GM18519 (cell line): ENCODE measurements around the gene CARMIL1.

Experiments
- ATAC-seq: cut with Tn5 transposase; IDR thresholded peaks from one replicate; pipeline ENCODE4 v1.9.1; 2021; ENCODE audit warnings: mild to moderate bottlenecking, moderate library complexity; ENCODE audit not compliant: unreplicated experiment, low FRiP score

CARMIL1 gene

DNA sequence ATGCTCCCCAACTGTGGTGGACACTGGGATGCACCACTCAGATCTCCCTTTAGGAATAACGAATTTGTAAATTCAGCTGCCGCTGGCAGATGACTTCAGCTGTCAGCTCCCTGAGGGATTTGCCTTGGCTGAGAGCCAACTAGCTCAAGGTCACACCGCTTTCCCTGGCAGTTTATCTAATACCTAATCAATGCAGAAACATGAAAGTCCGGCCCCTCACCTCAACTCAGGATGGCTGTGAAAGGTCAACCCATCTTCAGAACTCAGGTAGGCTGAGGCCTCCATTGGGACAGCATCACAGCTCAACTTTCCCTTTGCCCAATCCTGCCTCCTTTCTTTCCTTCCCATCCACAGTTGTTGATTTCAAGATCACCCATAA, 350.0 kb downstream of the CARMIL1 start:
- no peak for ATAC-seq

DNA sequence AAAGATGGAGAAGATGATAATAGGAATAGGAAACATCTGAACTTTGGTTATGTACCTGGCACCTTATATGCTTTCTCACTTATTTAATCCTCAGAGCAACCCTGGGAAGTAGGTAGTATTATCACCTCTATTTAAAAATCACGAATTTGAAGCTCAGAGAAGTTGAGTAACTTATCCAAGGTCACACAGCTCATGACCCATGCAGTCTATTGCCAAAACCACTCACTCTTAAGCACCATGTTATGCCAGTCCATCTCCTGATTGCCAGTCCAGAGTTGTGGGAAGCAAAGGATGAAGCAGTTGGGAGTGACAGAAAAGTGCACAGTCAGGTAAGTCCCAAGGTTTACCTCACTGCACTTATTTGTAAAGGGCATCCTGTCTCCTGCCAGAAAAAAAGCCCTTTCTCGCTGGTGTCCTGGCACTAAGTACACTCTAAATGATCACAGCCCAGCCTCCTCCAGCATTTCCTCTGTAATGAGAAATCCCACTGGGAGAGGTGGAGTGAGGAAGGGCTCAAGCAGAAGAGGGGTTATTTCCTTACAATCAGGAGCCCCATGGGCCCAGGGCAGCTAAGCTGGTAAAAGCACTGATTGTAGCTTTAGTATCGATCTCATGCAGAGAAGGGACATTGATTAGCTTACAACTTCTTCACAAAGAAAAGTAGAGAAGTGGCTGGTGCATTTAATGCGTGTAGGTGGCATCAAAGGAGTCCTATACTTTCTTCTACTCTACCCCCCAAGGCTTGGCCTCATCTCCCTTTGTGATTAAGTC, 351.5 kb downstream of the CARMIL1 start:
- ATAC-seq, result no peak

DNA sequence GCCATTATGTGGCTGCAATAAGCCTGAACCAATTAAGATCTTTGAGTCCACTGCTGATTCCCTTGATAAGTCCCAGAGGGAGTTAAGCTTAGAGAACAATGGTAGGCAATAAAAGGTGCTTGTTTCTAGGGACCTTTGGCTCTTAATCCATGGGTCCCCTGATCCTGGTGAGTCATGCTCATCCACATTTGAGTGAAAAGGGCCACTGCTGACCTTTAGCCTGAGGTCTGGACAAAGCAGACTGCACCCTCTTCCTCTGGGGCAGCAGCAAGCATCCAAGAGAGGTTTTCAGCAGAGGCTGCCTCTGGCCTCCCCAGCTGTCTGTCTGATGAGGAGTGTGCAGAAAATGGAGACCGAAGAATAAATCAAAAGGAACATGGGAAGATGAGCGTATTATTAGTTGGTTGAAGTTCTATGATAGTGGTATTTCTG, 356.7 kb downstream of the CARMIL1 start:
- ATAC-seq, result no peak

DNA sequence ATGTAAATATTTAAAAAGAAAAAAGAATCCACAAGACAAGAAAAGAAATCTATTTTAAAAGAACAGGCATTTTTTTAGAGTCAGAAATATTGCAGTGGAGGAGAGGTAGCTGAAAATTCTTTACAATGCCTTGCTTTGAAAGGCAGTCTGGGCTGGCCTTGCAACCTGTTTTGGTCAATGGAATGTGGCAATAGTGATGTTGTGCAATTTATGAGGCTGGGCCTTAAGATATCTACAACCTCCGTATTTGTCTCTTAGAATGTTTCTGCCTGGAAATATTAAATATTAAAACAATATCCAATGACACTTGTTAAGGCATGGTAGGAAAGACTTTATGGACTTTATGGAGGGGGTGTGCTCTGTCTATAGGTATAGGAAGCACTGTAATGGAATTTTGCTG, 358.0 kb downstream of the CARMIL1 start:
- ATAC-seq, result no peak

DNA sequence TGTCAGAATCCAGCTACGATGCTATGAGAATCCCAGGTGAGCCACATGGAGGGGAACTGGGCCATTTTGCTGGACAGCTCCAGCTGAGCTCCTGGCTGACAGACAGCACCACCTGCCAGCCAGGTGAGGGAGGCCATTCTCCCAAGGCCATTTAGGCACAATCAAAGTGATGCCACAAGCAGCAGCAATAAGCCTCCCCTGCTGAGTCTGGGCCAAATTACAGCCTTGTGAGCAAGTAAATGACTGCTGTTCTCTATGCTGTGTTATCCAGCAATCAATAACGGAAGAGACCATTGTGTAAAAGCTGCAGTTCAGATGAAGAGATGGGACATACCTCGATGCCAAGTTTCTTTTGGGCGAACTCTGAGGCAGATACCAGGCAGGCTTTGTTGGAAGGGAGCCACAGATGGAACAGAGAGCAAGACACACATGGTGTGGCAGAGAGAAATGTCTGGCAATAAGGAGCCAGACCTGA, 358.8 kb downstream of the CARMIL1 start:
- ATAC-seq, result no peak

DNA sequence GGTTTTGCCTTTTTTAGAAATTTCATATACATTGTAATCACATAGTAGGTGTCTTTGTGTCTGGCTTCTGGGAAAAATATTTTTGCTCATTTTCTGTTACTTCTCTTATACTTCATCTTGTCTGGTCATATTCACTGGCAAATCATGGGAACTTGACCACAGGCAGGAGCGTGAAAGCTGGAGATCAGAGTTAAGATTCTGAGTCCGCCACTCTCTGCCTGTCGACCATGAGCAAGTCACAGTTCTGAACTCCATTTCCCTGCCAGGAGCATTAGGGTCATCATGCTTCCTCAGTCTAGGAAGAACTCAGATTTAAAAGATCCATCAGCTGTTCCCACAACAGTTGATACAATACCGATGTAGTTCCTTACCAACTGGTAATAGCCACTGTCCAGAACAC, 360.5 kb downstream of the CARMIL1 start:
- ATAC-seq, result no peak

DNA sequence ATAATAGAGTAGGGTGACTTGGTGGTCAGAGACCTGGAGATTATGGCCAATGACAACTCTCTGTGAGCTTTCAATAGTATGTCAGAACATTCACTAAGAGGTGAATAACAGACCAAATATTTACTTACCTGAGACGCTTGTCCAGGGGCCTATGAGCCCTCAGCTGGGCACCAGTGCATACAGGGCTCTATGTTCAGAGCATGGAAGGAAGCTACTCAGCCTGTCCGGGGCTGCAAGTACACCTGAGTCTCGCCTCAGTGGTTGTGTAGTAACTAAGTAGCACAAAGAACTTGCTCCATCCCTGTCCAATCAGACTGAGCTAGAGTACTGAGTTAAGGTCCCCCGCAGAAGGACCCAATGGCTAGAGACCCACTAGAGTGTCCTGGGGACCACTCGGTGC, 361.3 kb downstream of the CARMIL1 start:
- no peak for ATAC-seq

DNA sequence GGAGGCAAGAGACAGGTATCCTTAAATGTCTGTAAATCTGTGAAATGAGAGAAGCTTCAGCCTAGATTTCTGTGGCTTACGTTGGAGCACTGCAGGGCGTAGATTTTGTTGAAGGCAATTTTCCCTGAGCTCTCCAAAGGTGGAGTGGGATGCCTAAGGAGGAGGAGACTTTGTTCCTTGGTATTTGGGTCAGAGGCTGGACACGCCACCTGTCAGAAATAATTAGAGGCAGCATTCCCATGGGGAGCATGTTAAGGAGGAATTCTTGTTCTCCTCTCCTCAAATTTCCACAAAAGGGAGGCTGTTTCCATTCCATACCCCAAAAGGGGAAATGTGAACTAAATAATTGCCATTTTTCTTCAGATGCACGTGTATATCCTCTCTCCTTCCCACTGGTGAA, 361.7 kb downstream of the CARMIL1 start:
- ATAC-seq, result no peak

DNA sequence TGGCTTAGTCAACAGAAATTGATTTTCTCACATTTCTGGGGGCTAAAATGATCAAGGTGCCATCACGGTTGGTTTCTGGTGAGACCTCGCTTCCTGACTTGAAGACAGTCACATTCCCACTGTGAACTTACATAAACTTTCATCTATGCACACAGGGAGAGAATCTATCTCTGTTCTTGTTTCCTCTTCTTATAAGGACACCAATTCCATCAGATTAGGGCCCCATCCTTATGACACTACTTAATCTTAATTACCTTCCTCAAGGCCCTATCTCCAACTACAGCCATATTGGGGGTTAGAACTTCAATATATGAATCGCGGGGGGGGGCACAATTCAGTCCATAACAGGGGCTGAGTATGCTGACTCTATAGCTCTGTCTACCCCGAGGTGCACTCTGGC, 362.2 kb downstream of the CARMIL1 start:
- ATAC-seq, result no peak

DNA sequence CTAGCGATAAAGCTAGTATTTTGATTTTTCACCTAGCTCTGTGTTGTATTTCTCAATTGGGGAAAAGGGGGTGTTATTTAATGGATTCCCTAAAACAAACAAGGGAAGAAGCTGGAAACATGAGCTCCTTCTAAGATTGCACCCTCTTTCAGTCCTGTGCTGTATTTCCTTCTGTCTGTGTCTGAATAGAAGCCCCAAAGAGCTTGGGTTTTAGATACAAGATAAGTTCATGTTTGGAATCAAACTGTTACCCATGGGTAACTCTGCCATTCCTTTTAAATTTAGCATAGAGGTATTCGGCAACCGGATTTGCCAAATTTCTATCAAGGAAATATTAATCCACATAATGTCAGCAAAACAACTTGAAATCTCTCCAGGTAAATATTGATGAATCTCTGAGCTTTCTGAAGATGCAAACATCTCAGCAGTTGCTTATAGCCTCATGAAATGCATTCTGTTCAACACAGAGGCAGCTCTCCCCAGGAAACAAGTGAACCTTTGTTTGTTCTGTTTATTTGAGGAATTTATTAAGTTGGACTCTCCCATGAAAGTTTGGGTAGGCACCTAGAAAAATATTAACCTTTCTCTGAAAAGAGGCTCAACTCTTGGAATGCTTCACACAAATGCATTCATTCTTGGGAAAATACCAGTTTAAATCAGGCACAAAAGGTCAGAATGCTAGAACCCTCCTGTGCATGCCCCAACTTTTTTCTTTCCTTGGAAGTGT, 362.9 kb downstream of the CARMIL1 start:
- no peak for ATAC-seq

DNA sequence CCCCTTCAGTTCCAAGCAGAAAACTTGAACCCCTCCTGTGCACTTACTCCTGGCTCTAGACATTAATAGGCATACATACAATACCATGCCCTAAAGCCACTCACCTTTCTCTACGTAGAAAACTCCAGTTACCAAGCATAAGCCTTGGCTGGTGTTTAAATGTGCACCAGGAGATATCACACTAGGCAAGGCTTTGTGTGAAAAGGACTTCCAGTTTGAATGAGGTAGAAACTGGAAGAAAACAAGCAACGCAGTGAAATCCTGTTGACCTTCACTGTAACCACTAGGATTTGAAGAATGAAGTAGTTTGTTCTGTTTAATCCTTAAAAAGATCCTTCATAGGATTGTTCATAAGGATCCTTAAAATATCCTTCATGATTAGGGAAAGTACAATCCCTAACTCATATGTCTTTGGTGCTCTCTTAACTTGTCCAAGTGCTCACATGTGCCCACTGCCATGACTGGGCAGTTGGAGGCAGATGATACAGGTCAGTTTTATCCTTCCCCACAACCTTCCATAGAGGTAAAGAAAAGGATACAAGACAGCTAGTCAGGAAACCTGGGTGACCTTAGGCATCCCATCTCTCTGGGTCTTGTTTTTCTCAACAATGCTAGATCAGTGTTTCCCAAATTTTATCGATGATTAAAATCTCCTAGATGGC, 363.6 kb downstream of the CARMIL1 start:
- ATAC-seq, result no peak

DNA sequence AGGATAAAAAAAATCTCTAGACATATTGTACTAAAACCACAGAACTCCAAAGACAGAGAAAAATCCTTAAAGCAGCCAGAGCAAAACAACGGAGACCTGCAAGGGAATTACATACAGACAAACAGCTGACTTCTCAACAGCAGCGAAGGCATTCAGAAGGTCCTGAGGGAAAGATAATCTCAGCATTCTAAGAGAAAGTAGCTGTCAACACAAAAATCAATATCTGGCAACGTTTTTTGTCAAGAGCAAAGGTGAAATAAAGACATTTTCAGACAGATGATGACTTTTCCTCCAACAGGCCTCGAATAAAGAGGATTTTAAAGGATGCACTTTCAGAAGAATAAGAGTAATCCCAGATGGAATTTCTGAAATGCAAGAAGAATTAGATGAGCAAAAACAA, 366.7 kb downstream of the CARMIL1 start:
- ATAC-seq, result no peak

DNA sequence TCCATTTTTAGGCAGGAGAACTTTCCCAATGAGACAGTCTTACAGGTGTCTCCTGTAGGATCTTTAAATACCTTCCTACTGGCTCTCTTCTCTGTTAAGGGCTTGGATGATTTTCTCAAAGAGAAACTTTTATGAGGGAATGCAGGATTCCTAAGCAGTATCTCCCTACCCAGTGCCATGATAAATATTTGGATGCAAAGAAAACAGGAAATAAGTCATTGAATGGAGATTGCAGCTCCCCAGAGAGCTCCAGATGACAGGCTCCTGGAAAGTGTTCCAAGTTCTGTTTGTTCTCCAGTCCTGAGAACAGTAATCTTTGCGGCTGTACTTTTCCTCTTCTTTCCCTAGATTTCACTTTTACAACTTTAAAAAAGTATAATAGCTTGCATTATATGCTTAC, 370.4 kb downstream of the CARMIL1 start:
- ATAC-seq, result no peak

DNA sequence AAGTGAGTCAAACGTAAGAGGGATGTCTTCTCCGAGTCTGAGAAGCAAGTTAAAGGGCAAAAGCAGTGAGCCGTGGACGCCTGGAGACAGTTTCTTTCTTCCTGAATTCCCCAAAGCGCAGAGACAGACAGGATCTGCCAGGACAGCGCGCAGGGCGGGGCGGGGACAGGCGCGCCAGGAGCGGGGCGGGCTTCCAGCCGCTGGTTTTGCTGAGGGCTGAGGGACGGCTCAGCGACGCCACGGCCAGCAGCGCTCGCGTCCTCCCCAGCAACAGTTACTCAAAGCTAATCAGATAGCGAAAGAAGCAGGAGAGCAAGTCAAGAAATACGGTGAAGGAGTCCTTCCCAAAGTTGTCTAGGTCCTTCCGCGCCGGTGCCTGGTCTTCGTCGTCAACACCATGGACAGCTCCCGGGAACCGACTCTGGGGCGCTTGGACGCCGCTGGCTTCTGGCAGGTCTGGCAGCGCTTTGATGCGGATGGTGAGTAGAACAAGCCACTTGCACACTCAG, 372.9 kb downstream of the CARMIL1 start, which contains the start of gene SCGN:
SCGN (plus strand) TSS at position 209 of the 509 bp plus-strand sequence; CDS start at position 398, 189 bp downstream.
- ATAC-seq, result no peak

DNA sequence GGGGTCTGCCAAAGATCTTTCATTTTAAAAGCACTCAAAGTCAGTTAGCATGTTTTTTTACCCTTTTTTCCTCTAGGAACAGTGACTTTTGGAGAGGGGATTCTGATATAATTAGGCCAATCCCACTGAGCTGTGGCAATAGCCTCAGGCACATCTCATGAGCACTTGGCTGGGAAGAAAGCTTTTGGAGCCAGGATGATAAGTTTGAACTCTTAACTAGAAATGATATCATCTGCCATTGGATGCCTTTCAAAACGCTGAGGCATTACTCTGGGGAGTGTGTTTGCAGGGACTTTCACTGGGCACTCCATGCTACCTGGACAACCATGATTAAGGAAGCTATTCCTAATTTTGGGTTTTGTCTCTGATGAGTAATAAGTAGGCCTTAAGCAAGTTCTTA, 376.5 kb downstream of the CARMIL1 start:
- ATAC-seq, result no peak

DNA sequence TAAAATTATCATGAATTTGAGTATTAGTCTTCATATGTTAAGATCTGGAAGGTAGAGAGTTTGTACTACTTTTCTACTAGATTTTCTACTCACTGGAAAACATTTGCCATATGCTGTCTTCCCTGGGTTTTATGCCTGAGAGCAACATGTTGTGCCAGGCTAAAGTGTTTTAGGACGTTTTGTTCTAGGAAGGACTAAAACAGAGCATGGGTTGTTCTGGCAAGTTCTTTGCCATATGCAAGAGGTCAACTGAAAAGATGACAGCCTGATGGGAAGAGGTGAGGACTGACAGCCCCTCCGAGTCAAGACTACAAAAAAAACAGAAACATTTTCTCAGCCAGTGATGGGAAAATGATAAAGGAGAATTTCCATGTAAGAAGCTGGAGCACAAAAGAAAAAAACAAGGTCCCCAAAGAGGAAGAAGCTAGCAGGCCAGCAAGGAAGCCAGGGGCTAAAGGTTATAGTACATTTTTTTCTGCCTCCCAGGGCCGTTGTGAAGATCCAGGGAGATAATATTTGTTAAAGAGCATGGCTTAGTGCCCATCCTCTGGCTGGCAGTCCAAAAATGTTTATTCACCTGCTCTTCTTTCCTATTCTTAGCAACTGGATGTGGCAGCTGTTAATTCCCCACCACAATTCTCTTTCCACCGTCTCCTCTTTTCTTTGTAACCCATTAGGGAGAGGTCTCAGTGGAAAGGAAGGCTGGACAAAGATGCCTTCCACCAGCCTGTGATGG, 380.6 kb downstream of the CARMIL1 start:
- ATAC-seq, result no peak

DNA sequence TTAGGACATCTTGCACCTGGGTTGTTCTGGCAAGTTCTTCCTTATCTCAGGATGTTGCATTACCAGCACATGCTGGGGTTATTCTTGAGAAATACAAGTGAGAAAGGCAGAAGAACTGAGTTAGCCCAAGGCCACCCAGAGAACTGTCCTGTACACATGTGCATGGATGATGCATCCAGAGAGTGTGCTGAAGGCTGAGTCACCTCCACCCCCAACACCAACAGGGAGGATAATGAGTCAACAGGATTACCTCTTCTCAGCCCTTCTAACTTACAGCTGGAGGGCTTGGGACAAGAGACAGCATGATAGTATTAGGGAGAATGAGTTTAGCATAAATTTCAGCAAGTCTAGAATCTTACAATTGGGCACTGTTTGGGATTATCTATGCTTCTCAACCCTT, 381.3 kb downstream of the CARMIL1 start:
- no peak for ATAC-seq

DNA sequence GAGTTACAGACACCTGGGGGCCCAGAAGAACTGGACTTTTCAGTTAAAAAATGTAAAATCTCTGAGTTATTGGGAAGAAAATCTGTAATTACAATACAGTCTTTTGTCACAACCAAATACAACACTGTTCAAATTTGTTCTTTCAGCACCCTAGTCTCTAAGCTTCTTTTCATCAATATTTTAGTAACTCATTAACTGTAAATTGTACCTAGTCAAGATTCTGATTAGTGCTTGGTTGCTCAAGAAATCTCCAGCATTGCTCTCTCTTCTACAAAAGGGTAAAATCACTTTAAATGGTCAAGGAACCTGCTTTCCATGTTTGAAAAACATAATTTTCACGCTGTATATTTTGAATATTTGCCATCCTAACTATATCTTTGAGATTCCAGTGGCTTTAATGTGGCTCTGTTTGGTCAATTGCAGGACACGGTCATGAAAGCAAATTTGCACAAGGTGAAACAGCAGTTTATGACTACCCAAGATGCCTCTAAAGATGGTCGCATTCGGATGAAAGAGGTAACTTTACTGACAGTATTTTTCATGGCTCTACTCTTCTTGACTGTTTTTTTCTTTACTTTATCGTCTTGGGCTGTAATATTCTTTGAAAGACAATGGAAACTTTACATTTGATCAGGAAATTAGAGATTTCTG, 382.1 kb downstream of the CARMIL1 start:
- no peak for ATAC-seq

DNA sequence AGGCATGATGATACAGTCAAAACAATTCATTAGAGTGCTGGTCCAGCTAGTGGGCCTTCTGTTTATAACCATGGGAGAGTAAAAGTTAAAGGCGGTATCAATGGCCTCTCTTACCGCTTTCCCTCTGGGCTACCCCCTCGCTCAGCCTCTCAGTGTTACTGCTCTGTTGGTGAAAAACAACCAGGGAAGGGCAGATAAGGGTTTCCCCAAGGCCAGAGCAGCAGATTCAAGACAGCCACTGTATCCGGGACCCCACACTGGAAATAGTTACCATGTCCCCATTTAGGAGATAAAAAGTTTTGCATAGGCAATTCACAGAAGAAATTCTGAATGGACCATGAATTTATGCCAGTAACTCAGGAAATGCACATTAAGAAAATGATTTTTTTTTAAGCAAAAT, 386.3 kb downstream of the CARMIL1 start:
- no peak for ATAC-seq

DNA sequence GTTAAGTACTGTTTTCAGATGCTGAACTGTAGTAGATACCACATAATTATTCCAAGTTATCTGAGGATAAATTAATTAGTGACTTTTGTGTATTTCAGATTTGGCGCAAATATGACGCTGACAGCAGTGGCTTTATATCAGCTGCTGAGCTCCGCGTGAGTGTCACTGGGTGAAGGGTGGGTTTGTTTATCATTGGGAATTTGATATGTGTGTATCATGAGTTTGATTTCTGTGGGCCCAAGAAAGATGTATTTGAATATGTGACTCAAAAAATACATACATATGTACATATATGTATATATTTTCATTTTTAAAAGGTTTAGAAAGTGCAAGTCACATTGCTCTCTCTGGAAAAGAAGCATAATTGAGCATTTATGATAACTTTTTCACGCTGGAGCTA, 390.2 kb downstream of the CARMIL1 start:
- no peak for ATAC-seq
